Measurements from ENCODE around the gene PRR7. TPM values are rescaled to one million over a fixed set of nuclear protein-coding genes. Genes with fewer than 3 reads are reported as not detected.
A peak's percentile ranks its signal among the peaks of the same experiment; 100 is the strongest.

PRR7 gene
- polyA plus RNA-seq, 3 donors: 1.8 to 17.4 (median 2.1) TPM

- Mint-ChIP-seq H3K9me3 (peaks cover 0 to 2% (median 0%) of the 10 kb centered on the region in 7 donors), H3K27me3 (ENCODE audit: low read depth in 3 of 3) (peaks cover 0 to 7% (median 4%) of the 10 kb centered on the region in 3 donors), H3K4me3 (peak overlapping the region in 1 of 2 donors; percentile 41), H3K27ac (peak overlapping the region; percentile 97 to 99 (median 98)), H3K4me1 (peaks cover 53% of the 10 kb centered on the region), H3K36me3 (peaks cover 44 to 57% of the 10 kb centered on the region in 2 donors)
- intact Hi-C loops (cut with micrococcal nuclease): loop anchor here in 1 of 2 donors (10.0 kb wide), 1 partner anchor 52 kb away; no protein-coding TSS in a partner anchor
- no peaks in the 10 kb centered on the region for H3K9me3 ChIP-seq (replicated peaks in 1 of 2; ENCODE audit: control insufficient read depth in 1 of 2, insufficient read depth in 1 of 2, low read length in 2 of 2)
- peak overlapping the region; percentile 81 for H3K9ac ChIP-seq (ENCODE audit: insufficient read depth, low read length, poor library complexity, severe bottlenecking)
- peaks cover 34% of the 10 kb centered on the region for H3K79me2 ChIP-seq (ENCODE audit: insufficient read depth, low read length)
- no peak overlapping the region for H2AFZ ChIP-seq (ENCODE audit: insufficient read depth, low read depth, low read length, poor library complexity, severe bottlenecking)
- WGBS (ENCODE audit: insufficient coverage): 94% methylated on average over 7 of the region's 7 CpGs
- peaks cover 29% of the 10 kb centered on the region for H4K20me1 ChIP-seq (ENCODE audit: insufficient read depth, low read length)
- no peak for DNase-seq
- peaks cover 32 to 47% of the 10 kb centered on the region in 2 donors for H3K36me3 ChIP-seq (replicated peaks in 1 of 2; ENCODE audit: control insufficient read depth in 1 of 2, insufficient read depth in 2 of 2, low read length in 2 of 2)
- peaks cover 57 to 64% of the 10 kb centered on the region in 2 donors for H3K4me1 ChIP-seq (ENCODE audit: control insufficient read depth in 1 of 2, insufficient read depth in 2 of 2, low read length in 2 of 2)
- TF ChIP-seq CTCF (IDR thresholded peaks at IDR 0.05): no peak
- H3K4me3 ChIP-seq (replicated peaks in 1 of 3; ENCODE audit: low read depth in 2 of 3, low read length in 3 of 3): no peak overlapping the region
- H3K27me3 ChIP-seq (ENCODE audit: control insufficient read depth in 2 of 2, insufficient read depth in 2 of 2, low read length in 2 of 2): no peaks in the 10 kb centered on the region
- no peak overlapping the region for H3K4me2 ChIP-seq (replicated peaks; ENCODE audit: extremely low read depth, low read length, poor library complexity, severe bottlenecking)
- peak overlapping the region; percentile 96 to 98 for H3K27ac ChIP-seq (ENCODE audit: low read depth in 1 of 2, low read length in 2 of 2)
Observed at GRCh38 chr5:177492841-177493240, 46.2 kb downstream of the PRR7 start.

- H3K36me3 ChIP-seq (replicated peaks in 1 of 2; ENCODE audit: control insufficient read depth in 1 of 2, insufficient read depth in 2 of 2, low read length in 2 of 2): peaks cover 22 to 37% of the 10 kb centered on the region in 2 donors
- Mint-ChIP-seq H3K4me1 (peaks cover 64% of the 10 kb centered on the region), H3K4me3 (peak overlapping the region; percentile 57 to 72), H3K9me3 (peaks cover 0 to 2% (median 0%) of the 10 kb centered on the region in 7 donors), H3K36me3 (peaks cover 34 to 47% of the 10 kb centered on the region in 2 donors), H3K27ac (peak overlapping the region; percentile 97 to 99 (median 98)), H3K27me3 (ENCODE audit: low read depth in 3 of 3) (peaks cover 6 to 16% (median 10%) of the 10 kb centered on the region in 3 donors)
- DNase-seq: peak in 2 of 3 donors; percentile 84 to 87
- H3K79me2 ChIP-seq (ENCODE audit: insufficient read depth, low read length): peaks cover 34% of the 10 kb centered on the region
- H3K4me3 ChIP-seq (replicated peaks in 1 of 3; ENCODE audit: low read depth in 2 of 3, low read length in 3 of 3): peak overlapping the region in 1 of 3 experiments; percentile 84
- peak overlapping the region; percentile 94 for H3K4me2 ChIP-seq (replicated peaks; ENCODE audit: extremely low read depth, low read length, poor library complexity, severe bottlenecking)
- 83% methylated on average over 1 of the region's 5 CpGs for WGBS (ENCODE audit: insufficient coverage)
- H4K20me1 ChIP-seq (ENCODE audit: insufficient read depth, low read length): peaks cover 25% of the 10 kb centered on the region
- H3K27me3 ChIP-seq (ENCODE audit: control insufficient read depth in 2 of 2, insufficient read depth in 2 of 2, low read length in 2 of 2): peaks cover 0 to 7% of the 10 kb centered on the region in 2 donors
- no peak overlapping the region for H2AFZ ChIP-seq (ENCODE audit: insufficient read depth, low read depth, low read length, poor library complexity, severe bottlenecking)
- H3K9me3 ChIP-seq (replicated peaks in 1 of 2; ENCODE audit: control insufficient read depth in 1 of 2, insufficient read depth in 1 of 2, low read length in 2 of 2): no peaks in the 10 kb centered on the region
- intact Hi-C loops (cut with micrococcal nuclease): loop anchor here in 1 of 2 donors (2.0 to 10.0 kb wide), 4 partner anchors 15 to 67 kb away; partner anchors contain the start of genes DOK3 and GRK6
- peaks cover 66 to 75% of the 10 kb centered on the region in 2 donors for H3K4me1 ChIP-seq (ENCODE audit: control insufficient read depth in 1 of 2, insufficient read depth in 2 of 2, low read length in 2 of 2)
- TF ChIP-seq CTCF (IDR thresholded peaks at IDR 0.05): no peak
- peak overlapping the region; percentile 81 for H3K9ac ChIP-seq (ENCODE audit: insufficient read depth, low read length, poor library complexity, severe bottlenecking)
- H3K27ac ChIP-seq (ENCODE audit: low read depth in 1 of 2, low read length in 2 of 2): peak overlapping the region; percentile 96 to 98
Observed at GRCh38 chr5:177493795-177494345, 47.3 kb downstream of the PRR7 start.
